K562 (cell line): ENCODE measurements around the gene MAP3K6. TPM values are rescaled to one million over a fixed set of nuclear protein-coding genes. Genes with fewer than 3 reads are reported as not detected.
A peak's percentile ranks its signal among the peaks of the same experiment; 100 is the strongest.

Source experiments
- ASH1L ChIP-seq: fragments of 450-650 bp; IDR thresholded peaks from 2 replicates; pipeline ENCODE4 v1.6.1; 2018; ENCODE audit warnings: borderline replicate concordance, mild to moderate bottlenecking, low read depth; ENCODE audit not compliant: partially characterized antibody
- ATF4 ChIP-seq: fragments of 450-650 bp; formaldehyde crosslinking; IDR thresholded peaks from 2 replicates; pipeline ENCODE4 v1.4.0; 2022; ENCODE audit warnings: mild to moderate bottlenecking, moderate library complexity
- BCOR ChIP-seq: fragments of 450-650 bp; IDR thresholded peaks from 2 replicates; pipeline ENCODE4 v1.6.1; 2016
- BHLHE40 ChIP-seq: IDR thresholded peaks from 2 replicates; pipeline ENCODE4 v1.6.1; 2011; ENCODE audit warnings: low read length, improper control_type of control experiment
- C11orf30 ChIP-seq: fragments of 450-650 bp; IDR thresholded peaks from 2 replicates; pipeline ENCODE4 v1.6.1; 2016; ENCODE audit warnings: low read depth, mild to moderate bottlenecking
- CREM ChIP-seq: IDR thresholded peaks from 2 replicates; pipeline ENCODE4 v1.6.1; 2014; ENCODE audit warnings: antibody characterized with exemption, low read depth
- DNMT1 ChIP-seq: fragments of 450-650 bp; IDR thresholded peaks from 2 replicates; pipeline ENCODE4 v1.6.1; 2016; ENCODE audit warnings: antibody characterized with exemption, mild to moderate bottlenecking
- FUS ChIP-seq: fragments of 200-400 bp; formaldehyde crosslinking; optimal IDR thresholded peaks from 2 replicates; pipeline ENCODE3; 2017; ENCODE audit warnings: low read depth, low read length
- GMEB1 ChIP-seq: fragments of 250-450 bp; sonication (Bioruptor Pico); IDR thresholded peaks from 2 replicates; pipeline ENCODE4 v1.4.0; 2020; ENCODE audit warnings: mild to moderate bottlenecking
- HDAC6 ChIP-seq: IDR thresholded peaks from 2 replicates; pipeline ENCODE4 v1.6.1; 2012; ENCODE audit warnings: low read depth, mild to moderate bottlenecking, control low read depth, inconsistent platforms, low read length, moderate library complexity
- KDM4B ChIP-seq, 2 experiments: fragments of 450-650 bp in 1 of 2; sonication (generic) in 1 of 2; IDR thresholded peaks; 2 replicates each; pipeline ENCODE4 v1.6.1; 2016 to 2017; ENCODE audit warnings: borderline replicate concordance in 2 of 2, antibody characterized with exemption in 1 of 2, low read depth in 1 of 2, mild to moderate bottlenecking in 1 of 2
- MEF2A ChIP-seq: IDR thresholded peaks from 2 replicates; pipeline ENCODE4 v1.6.1; 2011; ENCODE audit warnings: low read depth, mild to moderate bottlenecking, low read length, moderate library complexity; ENCODE audit not compliant: control insufficient read depth
- NCOR1 ChIP-seq: fragments of 450-650 bp; IDR thresholded peaks from 2 replicates; pipeline ENCODE4 v1.6.1; 2016; ENCODE audit warnings: mild to moderate bottlenecking, moderate library complexity
- ZBTB5 ChIP-seq: fragments of 450-650 bp; IDR thresholded peaks from 2 replicates; pipeline ENCODE4 v1.6.1; 2017; ENCODE audit warnings: antibody characterized with exemption
- ZC3H11A ChIP-seq: IDR thresholded peaks from 2 replicates; pipeline ENCODE4 v1.6.1; 2012; ENCODE audit warnings: low read depth, low read length, improper control_type of control experiment
- ZNF184 ChIP-seq: sonication (generic); formaldehyde crosslinking; IDR thresholded peaks from 2 replicates; pipeline ENCODE4 v1.5.0; 2020; ENCODE audit warnings: missing genetic modification reagents
- ZNF232 ChIP-seq: sonication (generic); formaldehyde crosslinking; IDR thresholded peaks from 2 replicates; pipeline ENCODE4 v1.8.0; 2022; ENCODE audit warnings: mild to moderate bottlenecking, missing genetic modification reagents
- ZNF395 ChIP-seq: fragments of 200-800 bp; sonication (Bioruptor generic); IDR thresholded peaks from 2 replicates; pipeline ENCODE4 v1.6.1; 2017; ENCODE audit warnings: missing genetic modification characterization, missing compliant biosample characterization
- ZNF518B ChIP-seq: fragments of 250-450 bp; sonication (Bioruptor Pico); IDR thresholded peaks from 2 replicates; pipeline ENCODE4 v1.5.0; 2021; ENCODE audit warnings: mild to moderate bottlenecking, moderate library complexity
- polyA plus RNA-seq, 8 experiments: library from polyadenylated mRNA; depleted of rRNA in 4 of 8; stranded (reverse) in 5 of 8; unstranded in 3 of 8; fragments of >200 nt; fragmentation: Nextera tagmentation in 2 of 8; fragmentation: Illumina TruSeq in 1 of 8; extraction: Ambion mirVana in 2 of 8; extraction: Trizol in 1 of 8; gene quantifications; 2 replicates each; pipeline versions ENCODE4 v1.2.1 to v1.2.3, GENCODE V29; 2011 to 2014; ENCODE audit warnings: inconsistent platforms in 1 of 8, missing spikeins in 1 of 8
- total RNA-seq, 7 experiments: library from RNA; depleted of rRNA in 6 of 7; stranded (reverse); fragments of >200 nt in 6 of 7; fragmentation: Illumina TruSeq in 2 of 7; extraction: Trizol in 2 of 7; gene quantifications; 2 replicates each; pipeline versions ENCODE4 v1.2.1 to v1.2.3, GENCODE V29; 2011 to 2021; ENCODE audit warnings: low replicate concordance in 1 of 7

MAP3K6 gene
- total and polyA plus RNA-seq, 9 of the 15 experiments (the other 6 are each of a cell fraction or from before 2014, with no cell fraction given), result 0.99 to 21.9 (median 7.0) TPM

GRCh38 chr1:27392096-27392777, 25.5 kb upstream of the MAP3K6 start, which contains the start of gene GPR3 (continued):
- TF ChIP-seq ATF4 (no peak), C11orf30 (peak; percentile 44; the same call in 1 of the 2 replicates), ZNF518B (no peak), BCOR (peak; percentile 52; the same call in 1 of the 2 replicates), ZBTB5 (no peak), MEF2A (no peak), ZNF395 (CRISPR knock-in tag) (no peak), GMEB1 (peak; percentile 84), BHLHE40 (0 out of 2 replicates have a peak, but pooled peaks have one; percentile 47), CREM (peak; percentile 92), FUS (no peak), ZNF232 (no peak), NCOR1 (0 out of 2 replicates have a peak, but pooled peaks have one; percentile 22), KDM4B (IDR thresholded peaks at IDR 0.05; ENCODE audit: borderline replicate concordance in 2 of 2, low read depth in 1 of 2) (no peak), ZNF184 (CRISPR knock-in tag) (no peak), ASH1L (no peak), HDAC6 (no peak), ZC3H11A (no peak), DNMT1 (0 out of 2 replicates have a peak, but pooled peaks have one; percentile 30)
